H1 (cell line): ENCODE measurements around the gene POLR2I. TPM values are rescaled to one million over a fixed set of nuclear protein-coding genes. Genes with fewer than 3 reads are reported as not detected.

Experiments
- CTCF ChIA-PET: fragments of 300-600 bp; sonication (Branson Sonifier 250); formaldehyde crosslinking; loops from one replicate; lab custom pipeline; 2021; ENCODE audit not compliant: partially characterized antibody; lab: Charles Lee
- POLR2A ChIA-PET: fragments of 300-600 bp; sonication (Branson Sonifier 250); formaldehyde crosslinking; loops from one replicate; lab custom pipeline; 2021; ENCODE audit warnings: inconsistent platforms; ENCODE audit not compliant: partially characterized antibody; lab: Charles Lee
- DNase-seq, 2 experiments: peaks; one replicate each; pipeline versions ENCODE4 v3.0.0 to v3.0.0-alpha.2; 2010 to 2022; ENCODE audit warnings: low spot score in 2 of 2, low read depth in 1 of 2, mixed read lengths in 1 of 2
- FAIRE-seq: peaks from 2 replicates; lab custom pipeline; 2011; peaks lifted over from hg19 to GRCh38; lab: Jason Lieb, UNC
- H2AFZ ChIP-seq: 2 replicates; pipeline ENCODE4 v1.8.1; 2012; ENCODE audit warnings: low read length, inconsistent platforms
- H2AK5ac ChIP-seq: 2 replicates; pipeline ENCODE4 v1.6.1; 2013; ENCODE audit warnings: low read depth, low read length
- H2BK120ac ChIP-seq: replicated peaks from 2 replicates; pipeline ENCODE3; 2013; ENCODE audit warnings: low read depth, low read length, inconsistent platforms
- H2BK12ac ChIP-seq: 2 replicates; pipeline ENCODE4 v1.6.1; 2013; ENCODE audit warnings: low read depth, low read length
- H2BK15ac ChIP-seq: 2 replicates; pipeline ENCODE4 v1.6.1; 2013; ENCODE audit warnings: low read length
- H2BK20ac ChIP-seq: 2 replicates; pipeline ENCODE4 v1.6.1; 2013; ENCODE audit warnings: low read length
- H2BK5ac ChIP-seq: 2 replicates; pipeline ENCODE4 v1.6.1; 2013; ENCODE audit warnings: low read depth, low read length
- H3K14ac ChIP-seq: 2 replicates; pipeline ENCODE4 v1.6.1; 2013; ENCODE audit warnings: inconsistent platforms; ENCODE audit not compliant: insufficient read length
- H3K18ac ChIP-seq: 2 replicates; pipeline ENCODE4 v1.6.1; 2013; ENCODE audit warnings: low read length; ENCODE audit errors: extremely low read depth
- H3K23ac ChIP-seq: 2 replicates; pipeline ENCODE4 v1.6.1; 2013; ENCODE audit warnings: inconsistent platforms; ENCODE audit not compliant: insufficient read length
- H3K23me2 ChIP-seq: 2 replicates; pipeline ENCODE4 v1.6.1; 2013; ENCODE audit warnings: low read depth, low read length
- H3K27ac ChIP-seq: 2 replicates; pipeline ENCODE4 v1.6.1; 2011; ENCODE audit warnings: low read depth, low read length, inconsistent platforms
- H3K27me3 ChIP-seq, 4 experiments: replicated peaks in 1 of 4; 1 replicate in 1 of 4; 2 replicates in 3 of 4; pipeline versions ENCODE4 v1.6.1 to v1.8.1; 2011 to 2013; ENCODE audit warnings: low read length in 3 of 4, mild to moderate bottlenecking in 3 of 4, inconsistent platforms in 2 of 4, mixed read lengths in 2 of 4, moderate library complexity in 1 of 4; ENCODE audit not compliant: control insufficient read depth in 3 of 4, insufficient read depth in 3 of 4; ENCODE audit errors: extremely low read depth in 1 of 4
- H3K36me3 ChIP-seq, 4 experiments: 2 replicates each; pipeline versions ENCODE4 v1.6.1 to v1.8.1; 2011 to 2013; ENCODE audit warnings: mild to moderate bottlenecking in 4 of 4, low read length in 3 of 4, moderate library complexity in 2 of 4, control low read depth in 1 of 4, inconsistent platforms in 1 of 4; ENCODE audit not compliant: insufficient read depth in 4 of 4, control insufficient read depth in 2 of 4
- H3K4ac ChIP-seq: replicated peaks from 2 replicates; pipeline ENCODE3; 2013; ENCODE audit warnings: low read length, low read depth, mixed read lengths, inconsistent platforms; ENCODE audit not compliant: insufficient read length
- H3K4me1 ChIP-seq, 4 experiments: replicated peaks in 1 of 4; 1 replicate in 1 of 4; 2 replicates in 3 of 4; pipeline versions ENCODE4 v1.6.1 to v1.8.1; 2011 to 2013; ENCODE audit warnings: low read length in 3 of 4, inconsistent platforms in 2 of 4, mixed read lengths in 1 of 4; ENCODE audit not compliant: insufficient read depth in 4 of 4, control insufficient read depth in 3 of 4
- H3K4me2 ChIP-seq, 2 experiments: 2 replicates each; pipeline versions ENCODE4 v1.6.1 to v1.8.1; 2011 to 2013; ENCODE audit warnings: low read depth in 2 of 2, low read length in 2 of 2, control low read depth in 1 of 2, inconsistent platforms in 1 of 2, mild to moderate bottlenecking in 1 of 2; ENCODE audit not compliant: insufficient read depth in 1 of 2
- H3K4me3 ChIP-seq, 4 experiments: fragments of 200-600, 300-600 bp in 1 of 4; sonication (generic), shearing (Covaris generic), sonication (Bioruptor Twin) in 1 of 4; 2 replicates each; pipeline versions ENCODE4 v1.5.1 to v1.8.1; 2011 to 2016; ENCODE audit warnings: low read length in 4 of 4, low read depth in 3 of 4, control low read depth in 2 of 4, inconsistent platforms in 2 of 4, mild to moderate bottlenecking in 2 of 4, mixed read lengths in 1 of 4, moderate library complexity in 1 of 4; ENCODE audit not compliant: insufficient read depth in 2 of 4; ENCODE audit errors: extremely low read depth in 1 of 4
- H3K56ac ChIP-seq: replicated peaks from 2 replicates; pipeline ENCODE3; 2013; ENCODE audit warnings: low read depth, mild to moderate bottlenecking, mixed read lengths, low read length, inconsistent platforms; ENCODE audit not compliant: insufficient read length
- H3K79me1 ChIP-seq: 2 replicates; pipeline ENCODE4 v1.6.1; 2013; ENCODE audit warnings: low read depth, low read length, control low read depth
- H3K79me2 ChIP-seq, 2 experiments: 2 replicates each; pipeline versions ENCODE4 v1.6.1 to v1.8.1; 2012 to 2013; ENCODE audit warnings: low read length in 2 of 2, mild to moderate bottlenecking in 2 of 2, inconsistent platforms in 1 of 2; ENCODE audit not compliant: insufficient read depth in 2 of 2, control insufficient read depth in 1 of 2
- H3K9ac ChIP-seq, 4 experiments: replicated peaks in 1 of 4; 1 replicate in 1 of 4; 2 replicates in 3 of 4; pipeline versions ENCODE4 v1.6.1 to v1.8.1; 2011 to 2013; ENCODE audit warnings: low read depth in 3 of 4, low read length in 3 of 4, control low read depth in 2 of 4, mild to moderate bottlenecking in 2 of 4, moderate library complexity in 2 of 4, inconsistent platforms in 1 of 4; ENCODE audit errors: extremely low read depth in 1 of 4
- H3K9me3 ChIP-seq, 2 experiments: 2 replicates each; pipeline versions ENCODE4 v1.6.1 to v1.8.1; 2012 to 2013; ENCODE audit warnings: mild to moderate bottlenecking in 2 of 2, moderate library complexity in 2 of 2, control low read depth in 1 of 2, inconsistent platforms in 1 of 2, low read depth in 1 of 2, low read length in 1 of 2, mixed read lengths in 1 of 2; ENCODE audit not compliant: insufficient read depth in 2 of 2
- H4K20me1 ChIP-seq, 2 experiments: replicated peaks in 1 of 2; 2 replicates each; pipeline versions ENCODE3 to v1.8.1; 2011 to 2013; ENCODE audit warnings: inconsistent platforms in 2 of 2, low read length in 2 of 2, mild to moderate bottlenecking in 1 of 2; ENCODE audit not compliant: insufficient read depth in 2 of 2, control insufficient read depth in 1 of 2
- H4K5ac ChIP-seq: 2 replicates; pipeline ENCODE4 v1.6.1; 2013; ENCODE audit warnings: low read length, low read depth, mixed read lengths, inconsistent platforms; ENCODE audit not compliant: insufficient read length
- H4K8ac ChIP-seq: 2 replicates; pipeline ENCODE4 v1.8.0; 2013; ENCODE audit warnings: mild to moderate bottlenecking, moderate library complexity, low read length, inconsistent platforms; ENCODE audit not compliant: insufficient read depth; ENCODE audit errors: extremely low read depth
- H4K91ac ChIP-seq: replicated peaks from 2 replicates; pipeline ENCODE3; 2013; ENCODE audit warnings: low read length, mixed read lengths, inconsistent platforms; ENCODE audit not compliant: insufficient read length
- ATF2 ChIP-seq: IDR thresholded peaks from 2 replicates; pipeline ENCODE4 v1.6.1; 2012; ENCODE audit warnings: low read length, inconsistent platforms
- CTBP2 ChIP-seq: IDR thresholded peaks from 2 replicates; pipeline ENCODE4 v1.7.0; 2011; ENCODE audit warnings: borderline replicate concordance, mild to moderate bottlenecking, moderate library complexity, mixed read lengths, low read length; ENCODE audit not compliant: insufficient read depth, insufficient read length
- POLR2AphosphoS5 ChIP-seq: IDR thresholded peaks from 2 replicates; pipeline ENCODE4 v1.6.1; 2011; ENCODE audit warnings: low read depth, low read length
- RNF2 ChIP-seq: fragments of 200-900, 300-1000 bp; sonication (generic); IDR thresholded peaks from 2 replicates; pipeline ENCODE4 v1.7.1; 2016; ENCODE audit warnings: borderline replicate concordance, low read depth, mild to moderate bottlenecking, antibody characterized with exemption, low read length; ENCODE audit not compliant: poor library complexity, severe bottlenecking; ENCODE audit errors: missing control alignments
- SAP30 ChIP-seq: fragments of 300-600 bp; sonication (generic); IDR thresholded peaks from 2 replicates; pipeline ENCODE4 v1.7.1; 2012; ENCODE audit warnings: low read length, moderate library complexity, mild to moderate bottlenecking, inconsistent platforms; ENCODE audit not compliant: insufficient read depth, insufficient replicate concordance
- SIN3A ChIP-seq, 2 experiments: IDR thresholded peaks in 1 of 2; conservative IDR thresholded peaks in 1 of 2; 2 replicates each; pipeline ENCODE4 v1.6.1; 2011 to 2012; ENCODE audit warnings: low read length in 2 of 2, improper control_type of control experiment in 1 of 2, low read depth in 1 of 2, mild to moderate bottlenecking in 1 of 2
- SP1 ChIP-seq: IDR thresholded peaks from 2 replicates; pipeline ENCODE4 v1.6.1; 2011; ENCODE audit warnings: low read depth, low read length
- SP4 ChIP-seq: IDR thresholded peaks from 2 replicates; pipeline ENCODE4 v1.6.1; 2012; ENCODE audit warnings: low read length, inconsistent platforms
- TAF7 ChIP-seq: optimal IDR thresholded peaks from 2 replicates; pipeline ENCODE3; 2011; ENCODE audit warnings: low read depth, mild to moderate bottlenecking, inconsistent platforms, low read length, moderate library complexity, borderline replicate concordance
- TBP ChIP-seq: IDR thresholded peaks from 2 replicates; pipeline ENCODE4 v1.6.1; 2011; ENCODE audit warnings: low read depth, low read length, improper control_type of control experiment
- TCF12 ChIP-seq: IDR thresholded peaks from 2 replicates; pipeline ENCODE4 v1.6.1; 2011; ENCODE audit warnings: low read depth, mild to moderate bottlenecking, low read length
- YY1 ChIP-seq: IDR thresholded peaks from 2 replicates; pipeline ENCODE4 v1.6.1; 2011; ENCODE audit warnings: low read depth, mild to moderate bottlenecking, low read length
- WGBS, 2 experiments: shearing (Covaris generic) in 1 of 2; methylation state at CpG; one replicate each; pipeline versions ENCODE4 v1.1.6 to v1.1.7; 2013 to 2015; ENCODE audit warnings: low lambda C conversion rate in 2 of 2, mixed read lengths in 2 of 2, inconsistent platforms in 1 of 2, low coverage in 1 of 2, missing lambda C conversion rate in 1 of 2; ENCODE audit not compliant: insufficient replicate concordance in 2 of 2, insufficient coverage in 1 of 2, insufficient read length in 1 of 2; ENCODE audit errors: extremely low coverage in 1 of 2, missing lambda C conversion rate in 1 of 2; 5-methylcytosine and 5-hydroxymethylcytosine counted together
- polyA plus RNA-seq, 7 experiments: library from polyadenylated mRNA; depleted of rRNA in 3 of 7; stranded (reverse) in 5 of 7; unstranded in 2 of 7; fragments of >200 nt in 5 of 7; fragments of 200-250 nt in 2 of 7; gene quantifications; 1 replicate in 5 of 7; 2 replicates in 1 of 7; 4 replicates in 1 of 7; pipeline versions ENCODE4 v1.2.1 to v1.2.3, GENCODE V29; 2011 to 2013; ENCODE audit warnings: missing spikeins in 2 of 7, mixed read lengths in 2 of 7
- total RNA-seq: library from RNA; stranded (reverse); fragmentation: NEBNext Ultra II Directional; extraction: Animal tissue kit (Norgen Biotek cat#: 25700); gene quantifications from 2 replicates; pipeline ENCODE4 v1.2.1, GENCODE V29; 2021

POLR2I gene
- total and polyA plus RNA-seq, 2 of the 8 experiments (the other 6 are each of a cell fraction or from before 2014, with no cell fraction given) = 143 to 150 TPM

DNA sequence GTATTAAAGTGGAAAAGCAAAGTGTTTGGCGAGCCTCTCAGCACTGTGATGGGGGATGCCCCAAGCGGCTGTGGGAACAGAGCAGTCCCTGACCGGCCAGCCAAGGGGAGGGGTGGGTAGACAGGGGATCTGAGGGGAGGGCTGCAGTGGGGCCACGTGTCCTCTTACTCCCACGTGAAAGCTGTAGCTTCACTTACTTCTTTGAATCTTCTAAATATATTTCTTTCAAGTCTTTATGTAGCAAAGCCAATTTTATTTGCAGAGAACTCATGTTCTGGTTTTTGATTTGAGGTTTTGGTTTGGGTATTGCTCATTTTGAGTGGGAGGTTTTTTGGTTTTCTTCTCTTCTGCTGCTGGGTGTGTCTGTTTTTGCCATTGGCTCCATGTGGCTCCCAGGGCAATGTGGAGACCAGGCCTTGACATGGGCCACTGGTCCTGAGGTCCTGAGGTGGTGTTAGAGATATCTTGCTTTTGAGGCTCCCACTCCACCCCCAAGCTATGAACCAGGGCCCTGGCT is 21.5 kb downstream of the POLR2I start:
- H3K23ac ChIP-seq = no peak overlapping the region
- no peak overlapping the region for H2BK120ac ChIP-seq
- no peak overlapping the region for H3K4ac ChIP-seq
- CTCF ChIA-PET = no interaction called here
- no peak overlapping the region for H4K91ac ChIP-seq
- no peak overlapping the region for H2BK15ac ChIP-seq
- no peak overlapping the region for H3K18ac ChIP-seq
- no peak overlapping the region for H3K14ac ChIP-seq
- H2BK20ac ChIP-seq = no peak overlapping the region
- H3K56ac ChIP-seq = no peak overlapping the region
- POLR2A ChIA-PET = interaction anchor here (1.2 kb wide), 1 partner anchor 13 kb away, joined by 3 read pairs; no protein-coding TSS in a partner anchor
- no peaks in the 10 kb centered on the region for H3K23me2 ChIP-seq
- DNase-seq (no peak), FAIRE-seq (no peak)
- H4K8ac ChIP-seq = no peak overlapping the region
- H2AFZ ChIP-seq = no peak overlapping the region
- no peak overlapping the region for H4K5ac ChIP-seq
- H2AK5ac ChIP-seq = no peak overlapping the region
- no peak overlapping the region for H3K4me2 ChIP-seq
- H2BK5ac ChIP-seq = no peak overlapping the region
- H3K36me3 ChIP-seq = peaks cover 27 to 68% (median 59%) of the 10 kb centered on the region in 4 experiments
- no peak overlapping the region for H2BK12ac ChIP-seq
- no peak overlapping the region for H3K9ac ChIP-seq
- no peaks in the 10 kb centered on the region for H3K27me3 ChIP-seq
- no peak overlapping the region for H3K27ac ChIP-seq
- H3K79me1 ChIP-seq = no peaks in the 10 kb centered on the region
- H3K4me3 ChIP-seq = no peak overlapping the region
- H4K20me1 ChIP-seq = peaks cover 2 to 13% of the 10 kb centered on the region in 2 experiments
- 80% methylated on average over 3 of the region's 5 CpGs; no CpG with 5 or more reads in 1 of the 2 experiments for WGBS, 2 experiments
- no peaks in the 10 kb centered on the region for H3K4me1 ChIP-seq
- H3K9me3 ChIP-seq = no peaks in the 10 kb centered on the region
- no peaks in the 10 kb centered on the region for H3K79me2 ChIP-seq
- no peak for TF ChIP-seq POLR2AphosphoS5
- TF ChIP-seq TCF12 = no peak
- no peak for TF ChIP-seq SP1
- no peak for TF ChIP-seq SAP30
- no peak for TF ChIP-seq ATF2
- TF ChIP-seq TAF7 = no peak
- no peak for TF ChIP-seq RNF2
- no peak for TF ChIP-seq YY1
- no peak for TF ChIP-seq CTBP2
- no peak for TF ChIP-seq SP4
- no peak for TF ChIP-seq SIN3A (conservative IDR thresholded peaks at IDR 0.05 in 1 of 2, IDR thresholded peaks at IDR 0.05 in 1 of 2; ENCODE audit: low read depth in 1 of 2, low read length in 2 of 2)
- no peak for TF ChIP-seq TBP
